IPS-18c (cell line): ENCODE results near the gene POLR3C.
A peak's percentile ranks its signal among the peaks of the same experiment; 100 is the strongest.

Experiments used
- H3K4me3 ChIP-seq: 2 replicates; pipeline ENCODE4 v1.7.0; 2013; ENCODE audit warnings: low read depth, mild to moderate bottlenecking, low read length, moderate library complexity; ENCODE audit not compliant: insufficient read depth
- H3K9me3 ChIP-seq: one replicate; pipeline ENCODE4 v1.6.1; 2013; ENCODE audit warnings: mild to moderate bottlenecking, low read length, moderate library complexity; ENCODE audit not compliant: control insufficient read depth, insufficient read depth

The POLR3C gene

GRCh38 chr1:145855426-145855948 is 31.5 kb downstream of the POLR3C start:
- Histone ChIP-seq H3K4me3 (no peak overlapping the region), H3K9me3 (no peaks in the 10 kb centered on the region)

- Histone ChIP-seq H3K4me3 (peak overlapping the region; percentile 24; the same call in 1 of the 2 replicates), H3K9me3 (no peaks in the 10 kb centered on the region)
These were observed 33.2 kb downstream of the POLR3C start for GRCh38 chr1:145857170-145857569.

- Histone ChIP-seq H3K4me3 (peak overlapping the region; percentile 99), H3K9me3 (no peaks in the 10 kb centered on the region)
These were observed 34.4 kb downstream of the POLR3C start for GRCh38 chr1:145858238-145858900.

GRCh38 chr1:145858901-145859490 is 35.0 kb downstream of the POLR3C start, which contains the start of gene PIAS3:
Gene PIAS3 (minus strand): TSS chr1:145859081. CDS start chr1:145858990, 91 bp downstream.
- Histone ChIP-seq H3K4me3 (peak within 1 kb of the TSS; percentile 99), H3K9me3 (no peaks in the 10 kb centered on the region)

- peak overlapping the region; percentile 99 for H3K4me3 ChIP-seq
- H3K9me3 ChIP-seq = no peaks in the 10 kb centered on the region
These were observed 35.6 kb downstream of the POLR3C start for GRCh38 chr1:145859491-145860023.

GRCh38 chr1:145863282-145864018 is 39.5 kb downstream of the POLR3C start:
- Histone ChIP-seq H3K9me3 (no peaks in the 10 kb centered on the region), H3K4me3 (no peak overlapping the region)

GRCh38 chr1:145868232-145868631 is 44.2 kb downstream of the POLR3C start:
- no peak overlapping the region for H3K4me3 ChIP-seq
- peaks cover 2% of the 10 kb centered on the region for H3K9me3 ChIP-seq

- H3K9me3 ChIP-seq = peaks cover 2% of the 10 kb centered on the region
- peak overlapping the region; percentile 56 for H3K4me3 ChIP-seq
These were observed 48.3 kb downstream of the POLR3C start for GRCh38 chr1:145871994-145872924.

- Histone ChIP-seq H3K4me3 (no peak overlapping the region), H3K9me3 (no peaks in the 10 kb centered on the region)
These were observed 50.6 kb downstream of the POLR3C start for GRCh38 chr1:145874646-145875045.

GRCh38 chr1:145877923-145878486 is 54.0 kb downstream of the POLR3C start:
- Histone ChIP-seq H3K9me3 (no peaks in the 10 kb centered on the region), H3K4me3 (no peak overlapping the region)

- Histone ChIP-seq H3K4me3 (no peak overlapping the region), H3K9me3 (no peaks in the 10 kb centered on the region)
These were observed 54.7 kb downstream of the POLR3C start for GRCh38 chr1:145878724-145879123.

- Histone ChIP-seq H3K4me3 (no peak overlapping the region), H3K9me3 (no peaks in the 10 kb centered on the region)
These were observed 55.8 kb downstream of the POLR3C start for GRCh38 chr1:145879775-145880174.

GRCh38 chr1:145884675-145885074 is 60.7 kb downstream of the POLR3C start:
- Histone ChIP-seq H3K4me3 (no peak overlapping the region), H3K9me3 (no peaks in the 10 kb centered on the region)

GRCh38 chr1:145885738-145886287 is 61.8 kb downstream of the POLR3C start, which contains the start of gene ANKRD35:
Gene ANKRD35 (minus strand): TSS chr1:145885866. CDS start chr1:145885758, 108 bp downstream.
- peak within 1 kb of the TSS; percentile 83 for H3K4me3 ChIP-seq
- H3K9me3 ChIP-seq = no peaks in the 10 kb centered on the region

- peak overlapping the region; percentile 83; the same call in 1 of the 2 replicates for H3K4me3 ChIP-seq
- no peaks in the 10 kb centered on the region for H3K9me3 ChIP-seq
These were observed 62.4 kb downstream of the POLR3C start for GRCh38 chr1:145886390-145886789.

- Histone ChIP-seq H3K4me3 (no peak overlapping the region), H3K9me3 (no peaks in the 10 kb centered on the region)
These were observed 62.8 kb downstream of the POLR3C start for GRCh38 chr1:145886816-145887215.
